Inflammatory macrophage treated with lipopolysaccharide for 1 hour (primary cell): ENCODE measurements around the gene MAP1S.

Source experiments
- DNase-seq, 2 donors: peaks; one replicate each; pipeline ENCODE4 v3.0.0-alpha.2; 2020 to 2022

Gene MAP1S

DNA sequence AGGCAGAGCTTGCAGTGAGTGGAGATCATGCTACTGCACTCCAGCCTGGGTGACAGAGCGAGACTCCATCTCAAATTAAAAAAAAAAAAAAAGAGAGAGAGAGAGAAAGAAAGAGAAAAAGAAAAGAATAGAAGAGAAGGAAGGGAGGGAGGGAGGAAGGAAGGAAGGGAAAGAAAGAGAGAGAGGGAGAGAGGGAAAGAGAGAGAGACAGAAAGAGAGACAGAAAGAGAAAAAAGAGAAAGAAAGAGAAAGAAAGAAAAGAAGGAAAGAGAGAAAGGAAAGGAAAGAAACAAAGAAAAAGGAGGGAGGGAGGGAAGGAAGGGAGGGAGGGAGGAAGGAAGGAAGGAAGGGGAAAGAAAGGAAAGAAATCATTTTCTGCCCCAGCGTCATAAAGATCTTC lies 24.1 kb upstream of the MAP1S start:
- DNase-seq, result no peak

DNA sequence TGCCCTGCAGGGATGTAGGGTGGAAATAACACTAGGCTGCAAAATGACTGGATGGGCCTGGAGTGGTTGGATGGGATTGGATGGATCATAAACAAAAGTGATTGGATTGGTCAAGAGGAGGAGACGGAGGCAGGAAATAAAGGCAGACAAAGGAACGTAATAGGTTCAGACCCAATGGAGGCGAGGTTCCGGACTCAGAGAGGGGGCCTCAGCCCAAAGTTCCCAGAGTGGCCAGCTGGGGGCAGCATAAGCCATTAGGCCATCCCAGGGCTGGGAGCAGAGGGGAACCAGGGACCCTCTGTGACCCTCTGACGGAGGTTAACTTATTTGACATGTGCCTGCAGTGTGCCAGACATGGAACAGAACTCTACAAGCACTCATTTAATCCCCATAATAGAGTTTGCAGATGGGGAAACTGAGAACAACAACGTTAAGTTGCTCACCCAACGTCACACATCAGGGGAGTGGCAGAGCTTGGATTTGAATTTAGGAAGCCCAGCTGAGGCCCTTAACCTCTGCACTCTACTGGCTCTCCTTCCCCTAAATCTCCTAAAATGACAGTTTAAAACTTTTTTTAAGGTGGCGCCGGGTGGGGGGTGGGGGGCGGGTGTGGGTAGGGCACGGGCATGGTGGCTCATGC lies 15.3 kb upstream of the MAP1S start:
- DNase-seq, result peak; percentile 38 to 85

DNA sequence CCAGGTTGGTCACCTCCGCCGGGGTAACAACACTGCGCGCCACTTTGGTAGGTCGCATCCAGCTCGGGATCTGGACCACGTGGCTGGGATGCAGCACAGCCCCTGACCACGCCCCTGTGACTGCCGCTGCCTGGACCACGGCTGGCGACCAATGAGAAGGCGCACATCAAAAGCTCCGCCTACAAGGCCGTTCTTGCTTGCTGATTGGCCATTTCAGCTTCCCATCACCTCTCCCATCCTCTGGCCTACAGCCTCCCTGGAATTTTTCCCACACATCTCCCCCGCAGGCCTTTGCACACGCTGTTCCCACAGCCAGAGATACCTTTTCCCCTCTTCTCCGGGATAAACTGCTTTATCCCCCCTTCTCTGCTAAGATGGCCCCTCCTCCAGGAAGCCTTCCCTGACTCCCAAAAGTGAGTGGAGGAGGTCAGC lies 12.5 kb upstream of the MAP1S start:
- no peak for DNase-seq

DNA sequence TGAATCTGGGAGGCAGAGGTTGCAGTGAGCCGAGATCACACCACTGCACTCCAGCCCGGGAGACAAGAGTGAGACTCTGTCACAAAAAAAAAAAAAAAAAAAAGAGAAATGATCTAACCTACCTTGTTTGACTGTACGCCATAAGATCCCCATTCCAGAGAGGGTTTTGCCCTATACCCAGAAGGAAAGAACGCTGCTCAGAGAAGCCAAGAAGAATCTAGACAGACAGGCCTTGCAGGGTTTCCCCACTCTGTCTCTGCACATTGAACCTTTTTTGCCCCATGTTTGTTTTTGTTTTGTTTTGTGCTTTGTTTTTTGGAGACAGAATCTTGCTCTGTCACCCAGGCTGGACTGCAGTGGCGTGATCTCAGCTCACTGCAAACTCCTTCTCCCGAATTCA lies 7.4 kb upstream of the MAP1S start:
- DNase-seq, result no peak

DNA sequence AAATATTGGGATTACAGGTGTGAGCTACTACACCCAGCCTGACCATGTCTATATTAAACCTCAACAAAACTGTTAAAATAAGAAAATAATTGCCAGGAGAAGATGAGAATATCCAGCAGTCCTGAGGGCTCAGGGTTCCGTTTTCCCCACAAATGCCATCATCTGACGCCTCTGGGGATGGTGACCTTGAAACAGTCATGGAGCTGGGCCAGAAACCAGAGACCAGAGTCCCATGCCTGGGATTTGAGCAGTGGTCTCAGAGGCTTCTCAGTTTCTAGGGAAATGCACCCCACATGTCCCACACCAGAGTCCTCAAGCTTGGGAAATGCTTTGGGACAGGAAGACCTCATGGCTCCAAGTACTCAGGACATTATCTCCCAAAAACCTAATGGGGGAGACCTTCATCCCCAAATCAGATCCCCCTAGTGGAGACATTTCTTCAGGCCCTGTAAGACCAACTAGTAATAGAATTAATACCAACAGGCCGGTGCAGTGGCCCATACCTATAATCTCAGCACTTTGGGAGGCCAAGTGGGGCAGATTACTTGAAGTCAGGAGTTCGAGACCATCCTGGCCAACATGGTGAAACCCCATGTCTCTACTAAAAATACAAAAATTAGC lies 2.9 kb upstream of the MAP1S start:
- DNase-seq, result no peak

DNA sequence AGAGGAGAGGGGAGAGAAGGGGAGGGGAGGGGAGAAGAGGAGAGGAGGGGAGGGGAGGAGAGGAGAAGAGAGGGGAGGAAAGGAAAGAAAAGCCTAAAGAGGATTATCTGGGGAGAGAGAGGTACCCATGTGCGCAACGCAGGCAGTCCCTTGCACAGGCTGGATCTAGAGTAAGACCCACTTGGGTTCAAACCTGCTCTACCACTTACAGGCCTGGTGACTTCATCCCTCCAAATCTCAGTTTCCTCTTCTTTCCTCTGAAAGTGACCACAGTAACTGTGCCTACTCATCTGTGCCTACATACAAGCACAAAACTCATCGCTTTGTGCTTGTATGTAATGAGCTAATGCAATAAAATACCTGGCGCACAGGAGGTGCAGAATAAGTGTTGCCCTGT lies 732 bp upstream of the MAP1S start:
- DNase-seq, result peak; percentile 24 to 31

DNA sequence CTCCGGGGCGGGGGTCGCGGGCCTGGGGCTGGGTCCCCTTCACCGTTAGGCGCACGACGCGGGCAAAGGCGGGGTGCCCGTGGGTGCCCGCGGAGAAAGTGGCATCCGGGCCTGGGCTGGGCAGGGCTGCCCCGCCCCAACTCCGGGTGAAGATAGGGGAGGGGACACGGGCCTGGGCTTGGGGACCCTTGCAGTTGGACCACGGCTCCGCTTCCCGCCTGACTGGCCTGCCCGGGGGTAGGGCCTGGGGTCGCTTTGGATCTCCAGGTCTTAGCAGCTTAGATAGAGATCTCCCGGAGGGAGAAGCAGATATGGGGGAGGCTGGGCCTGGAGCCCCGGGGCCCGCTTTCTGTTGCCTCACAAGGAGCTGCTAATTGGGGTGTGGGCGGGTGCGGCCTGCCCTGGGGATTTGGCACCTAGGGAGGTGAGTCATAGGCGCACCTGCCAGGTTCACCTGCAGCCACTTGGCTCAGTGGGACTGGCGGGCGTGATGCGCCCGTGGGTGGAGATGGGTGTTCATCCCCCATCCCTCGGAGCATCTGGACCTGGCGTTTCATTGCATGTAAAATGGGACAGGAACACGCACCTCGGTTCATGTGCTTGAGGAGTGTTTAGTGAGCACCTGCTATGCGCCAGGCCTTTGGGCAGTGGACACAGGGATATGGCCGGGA lies 585 bp downstream of the MAP1S start:
- DNase-seq, result no peak

DNA sequence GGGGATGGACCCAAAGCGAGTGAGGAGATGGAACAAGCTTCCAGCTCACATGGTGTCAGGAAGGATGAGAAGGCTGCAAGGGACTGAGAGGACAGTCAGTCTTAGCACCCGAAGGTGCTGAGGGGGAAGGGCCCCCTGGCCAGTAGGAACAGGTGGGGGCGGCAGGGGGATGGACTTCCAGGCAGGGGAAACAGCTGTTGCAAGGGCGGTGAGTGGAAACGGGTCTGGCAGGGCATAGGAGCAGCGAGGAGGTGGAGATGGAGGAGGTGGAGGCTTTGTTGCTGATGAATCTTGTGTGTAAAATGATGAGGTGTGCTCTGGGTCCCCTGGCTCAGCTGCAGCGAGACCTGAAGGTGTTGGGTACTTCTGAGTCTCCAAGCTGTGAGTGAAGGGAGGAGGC lies 1.2 kb downstream of the MAP1S start:
- no peak for DNase-seq

DNA sequence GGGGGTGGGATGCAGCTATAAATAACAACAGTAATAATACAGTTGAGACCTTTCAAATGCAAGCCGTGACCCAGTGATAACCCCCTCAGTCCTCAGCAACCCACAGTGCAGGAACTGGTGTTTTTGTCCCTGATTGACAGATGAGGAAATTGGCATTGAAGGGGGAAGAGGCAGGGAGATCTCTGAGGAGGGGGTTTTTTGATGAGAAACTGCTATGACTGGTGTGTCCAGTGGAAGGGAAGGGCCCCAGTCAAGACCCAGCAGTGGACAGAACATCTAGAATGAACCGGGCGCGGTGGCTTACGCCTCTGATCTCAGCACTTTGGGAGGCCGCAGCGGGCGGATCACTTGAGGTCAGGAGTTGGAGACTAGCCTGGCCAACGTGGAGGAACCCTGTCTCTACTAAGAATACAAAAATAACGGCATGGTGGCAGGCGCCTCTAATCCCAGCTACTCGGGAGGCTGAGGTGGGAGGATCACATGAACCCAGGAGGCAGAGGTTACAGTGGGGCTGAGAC lies 1.9 kb downstream of the MAP1S start:
- peak; percentile 20 to 47 for DNase-seq

DNA sequence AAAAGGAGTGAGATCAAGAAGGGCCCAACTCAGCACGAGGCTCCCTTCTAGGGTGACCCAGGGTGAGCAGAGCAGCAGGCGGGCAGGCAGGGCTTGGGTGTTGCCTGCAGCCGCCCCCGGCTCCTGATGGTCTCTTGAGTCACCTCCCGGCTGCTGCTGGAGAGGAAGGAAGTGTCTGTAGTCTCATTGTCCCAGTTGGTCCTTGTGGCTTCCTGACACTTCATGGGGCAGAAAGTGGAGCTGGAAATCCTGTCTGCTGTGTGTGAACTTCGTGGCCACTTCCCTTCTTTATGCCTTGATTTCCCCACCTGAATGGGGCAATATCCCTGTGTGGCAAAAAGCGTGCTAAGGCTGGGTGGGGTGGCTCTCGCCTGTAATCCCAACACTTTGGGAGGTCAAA lies 2.5 kb downstream of the MAP1S start:
- DNase-seq, result peak; percentile 89 to 93

DNA sequence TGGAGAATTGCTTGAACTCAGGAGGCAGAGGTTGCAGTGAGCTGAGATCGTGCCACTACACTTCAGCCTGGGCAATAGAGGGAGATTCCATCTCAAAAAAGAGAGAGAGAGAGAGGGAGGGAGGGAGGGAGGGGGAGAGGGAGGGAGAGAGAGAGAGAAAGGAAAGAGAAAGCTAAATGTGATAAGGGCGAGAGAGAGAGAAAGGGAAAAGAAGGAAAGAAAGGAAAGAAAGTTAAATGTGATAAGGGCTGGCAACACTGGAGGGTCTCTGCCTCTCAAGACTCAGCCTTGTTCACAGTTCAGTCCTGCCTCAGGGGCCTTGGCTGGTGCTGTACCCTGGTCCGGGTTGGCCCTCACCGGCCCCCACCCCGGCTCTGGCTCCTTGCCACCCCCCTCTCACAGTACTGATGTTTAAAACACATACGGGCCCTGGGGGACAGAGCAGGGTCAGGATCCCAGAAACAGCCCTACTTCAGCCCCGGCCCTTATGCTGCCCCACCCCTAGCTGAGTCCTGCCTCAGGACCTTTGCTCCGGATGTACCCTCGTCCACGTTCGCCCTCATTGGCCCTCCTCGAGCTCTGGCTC lies 3.5 kb downstream of the MAP1S start:
- no peak for DNase-seq

DNA sequence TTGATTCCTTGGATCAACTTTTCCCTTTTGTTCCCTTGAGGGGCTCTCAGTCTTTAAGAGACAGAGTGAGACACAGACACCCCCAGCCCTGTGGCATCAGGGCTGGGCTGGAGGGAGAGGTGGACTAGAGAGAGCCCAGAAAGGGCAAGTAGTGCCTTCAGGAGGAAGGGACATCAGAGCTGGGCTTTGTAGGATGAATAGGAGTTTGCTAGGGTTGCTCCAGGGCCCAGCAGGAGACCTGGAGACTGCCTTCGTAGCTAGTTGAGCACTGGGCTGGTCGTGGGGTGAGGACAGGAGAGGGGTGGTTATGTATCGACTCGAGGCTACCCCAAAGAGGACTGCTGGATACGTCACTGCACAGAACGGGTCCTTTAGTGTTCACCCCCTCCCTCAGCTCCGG lies 5.4 kb downstream of the MAP1S start:
- no peak for DNase-seq

DNA sequence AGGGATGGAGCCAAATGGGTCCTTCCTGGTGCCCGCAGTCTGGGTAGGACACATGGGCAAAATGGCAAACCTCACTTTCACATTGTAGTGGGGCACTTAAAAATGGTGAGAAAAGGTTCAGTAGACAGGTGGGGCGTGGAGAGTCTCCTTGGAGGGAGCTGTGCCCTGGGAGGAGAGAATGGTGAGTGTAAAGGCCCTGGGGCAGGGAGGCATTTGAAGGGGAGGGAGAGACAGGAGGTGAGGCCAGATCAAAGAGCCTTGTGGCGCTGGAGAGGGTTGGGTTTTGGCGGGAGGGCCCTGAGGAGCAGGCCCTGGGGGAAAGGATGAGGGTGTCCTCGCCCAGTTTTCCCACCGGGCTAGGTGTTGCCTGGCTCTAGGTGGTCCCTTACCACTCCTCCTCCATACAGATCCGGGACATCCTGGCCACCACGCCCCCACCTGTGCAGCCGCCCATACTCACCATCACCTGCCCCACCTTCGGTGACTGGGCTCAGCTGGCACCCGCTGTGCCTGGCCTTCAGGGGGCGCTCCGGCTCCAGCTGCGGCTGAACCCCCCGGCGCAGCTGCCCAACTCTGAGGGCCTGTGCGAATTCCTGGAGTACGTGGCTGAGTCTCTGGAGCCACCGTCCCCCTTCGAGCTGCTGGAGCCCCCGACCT lies 6.3 kb downstream of the MAP1S start:
- DNase-seq, result no peak

DNA sequence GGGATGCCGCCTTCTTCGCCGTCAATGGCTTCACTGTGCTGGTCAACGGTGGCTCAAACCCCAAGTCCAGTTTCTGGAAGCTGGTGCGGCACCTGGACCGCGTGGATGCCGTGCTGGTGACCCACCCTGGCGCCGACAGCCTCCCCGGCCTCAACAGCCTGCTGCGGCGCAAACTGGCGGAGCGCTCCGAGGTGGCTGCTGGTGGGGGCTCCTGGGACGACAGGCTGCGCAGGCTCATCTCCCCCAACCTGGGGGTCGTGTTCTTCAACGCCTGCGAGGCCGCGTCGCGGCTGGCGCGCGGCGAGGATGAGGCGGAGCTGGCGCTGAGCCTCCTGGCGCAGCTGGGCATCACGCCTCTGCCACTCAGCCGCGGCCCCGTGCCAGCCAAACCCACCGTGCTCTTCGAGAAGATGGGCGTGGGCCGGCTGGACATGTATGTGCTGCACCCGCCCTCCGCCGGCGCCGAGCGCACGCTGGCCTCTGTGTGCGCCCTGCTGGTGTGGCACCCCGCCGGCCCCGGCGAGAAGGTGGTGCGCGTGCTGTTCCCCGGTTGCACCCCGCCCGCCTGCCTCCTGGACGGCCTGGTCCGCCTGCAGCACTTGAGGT lies 7.0 kb downstream of the MAP1S start:
- DNase-seq, result no peak

DNA sequence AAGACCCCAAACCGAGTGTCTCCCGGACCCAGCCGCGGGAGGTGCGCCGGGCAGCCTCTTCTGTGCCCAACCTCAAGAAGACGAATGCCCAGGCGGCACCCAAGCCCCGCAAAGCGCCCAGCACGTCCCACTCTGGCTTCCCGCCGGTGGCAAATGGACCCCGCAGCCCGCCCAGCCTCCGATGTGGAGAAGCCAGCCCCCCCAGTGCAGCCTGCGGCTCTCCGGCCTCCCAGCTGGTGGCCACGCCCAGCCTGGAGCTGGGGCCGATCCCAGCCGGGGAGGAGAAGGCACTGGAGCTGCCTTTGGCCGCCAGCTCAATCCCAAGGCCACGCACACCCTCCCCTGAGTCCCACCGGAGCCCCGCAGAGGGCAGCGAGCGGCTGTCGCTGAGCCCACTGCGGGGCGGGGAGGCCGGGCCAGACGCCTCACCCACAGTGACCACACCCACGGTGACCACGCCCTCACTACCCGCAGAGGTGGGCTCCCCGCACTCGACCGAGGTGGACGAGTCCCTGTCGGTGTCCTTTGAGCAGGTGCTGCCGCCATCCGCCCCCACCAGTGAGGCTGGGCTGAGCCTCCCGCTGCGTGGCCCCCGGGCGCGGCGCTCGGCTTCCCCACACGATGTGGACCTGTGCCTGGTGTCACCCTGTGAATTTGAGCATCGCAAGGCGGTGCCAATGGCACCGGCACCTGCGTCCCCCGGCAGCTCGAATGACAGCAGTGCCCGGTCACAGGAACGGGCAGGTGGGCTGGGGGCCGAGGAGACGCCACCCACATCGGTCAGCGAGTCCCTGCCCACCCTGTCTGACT lies 7.9 kb downstream of the MAP1S start:
- no peak for DNase-seq

DNA sequence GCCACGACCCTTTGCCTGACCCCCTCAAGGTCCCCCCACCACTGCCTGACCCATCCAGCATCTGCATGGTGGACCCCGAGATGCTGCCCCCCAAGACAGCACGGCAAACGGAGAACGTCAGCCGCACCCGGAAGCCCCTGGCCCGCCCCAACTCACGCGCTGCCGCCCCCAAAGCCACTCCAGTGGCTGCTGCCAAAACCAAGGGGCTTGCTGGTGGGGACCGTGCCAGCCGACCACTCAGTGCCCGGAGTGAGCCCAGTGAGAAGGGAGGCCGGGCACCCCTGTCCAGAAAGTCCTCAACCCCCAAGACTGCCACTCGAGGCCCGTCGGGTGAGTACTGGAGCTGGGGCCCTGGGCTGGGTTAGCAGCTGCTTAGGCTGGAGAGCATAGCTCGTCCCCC lies 8.6 kb downstream of the MAP1S start:
- no peak for DNase-seq

DNA sequence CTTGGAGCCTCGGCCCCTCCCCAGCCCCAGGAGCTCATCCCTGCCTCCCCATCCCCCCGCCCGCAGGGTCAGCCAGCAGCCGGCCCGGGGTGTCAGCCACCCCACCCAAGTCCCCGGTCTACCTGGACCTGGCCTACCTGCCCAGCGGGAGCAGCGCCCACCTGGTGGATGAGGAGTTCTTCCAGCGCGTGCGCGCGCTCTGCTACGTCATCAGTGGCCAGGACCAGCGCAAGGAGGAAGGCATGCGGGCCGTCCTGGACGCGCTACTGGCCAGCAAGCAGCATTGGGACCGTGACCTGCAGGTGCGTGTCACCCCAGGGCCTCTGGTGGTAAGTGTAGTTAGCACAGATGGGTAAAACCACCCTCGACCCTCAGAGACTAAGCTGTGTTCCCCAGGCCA lies 13.8 kb downstream of the MAP1S start:
- no peak for DNase-seq

DNA sequence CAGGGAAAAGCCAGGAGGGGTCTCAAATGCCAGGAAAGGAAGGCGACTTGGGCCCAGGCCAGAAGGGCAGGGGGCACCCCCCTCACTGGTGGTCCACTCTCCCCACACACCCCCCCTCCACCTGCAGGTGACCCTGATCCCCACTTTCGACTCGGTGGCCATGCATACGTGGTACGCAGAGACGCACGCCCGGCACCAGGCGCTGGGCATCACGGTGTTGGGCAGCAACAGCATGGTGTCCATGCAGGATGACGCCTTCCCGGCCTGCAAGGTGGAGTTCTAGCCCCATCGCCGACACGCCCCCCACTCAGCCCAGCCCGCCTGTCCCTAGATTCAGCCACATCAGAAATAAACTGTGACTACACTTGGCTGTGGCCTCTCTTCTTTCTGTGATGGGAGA lies 14.9 kb downstream of the MAP1S start:
- DNase-seq, result no peak

DNA sequence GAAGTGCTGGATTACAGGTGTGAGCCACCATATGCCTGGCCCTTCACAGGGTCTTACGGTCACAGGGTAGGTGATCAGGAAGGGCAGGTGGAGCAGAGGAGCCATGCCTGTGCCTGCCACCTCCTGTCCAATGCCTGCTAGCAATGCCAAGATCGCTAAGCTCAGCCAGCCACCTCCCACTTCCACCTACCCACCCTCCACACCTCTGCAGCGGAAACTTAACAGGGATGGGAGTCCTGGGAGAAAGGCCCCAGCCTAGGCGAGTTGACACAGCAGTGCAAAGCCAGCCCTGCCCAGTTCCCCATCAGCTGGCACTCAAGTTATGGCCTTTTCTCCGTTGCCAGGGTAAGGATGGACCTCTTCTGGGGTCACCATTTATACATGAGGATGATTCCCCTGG lies 16.1 kb downstream of the MAP1S start:
- DNase-seq, result no peak

DNA sequence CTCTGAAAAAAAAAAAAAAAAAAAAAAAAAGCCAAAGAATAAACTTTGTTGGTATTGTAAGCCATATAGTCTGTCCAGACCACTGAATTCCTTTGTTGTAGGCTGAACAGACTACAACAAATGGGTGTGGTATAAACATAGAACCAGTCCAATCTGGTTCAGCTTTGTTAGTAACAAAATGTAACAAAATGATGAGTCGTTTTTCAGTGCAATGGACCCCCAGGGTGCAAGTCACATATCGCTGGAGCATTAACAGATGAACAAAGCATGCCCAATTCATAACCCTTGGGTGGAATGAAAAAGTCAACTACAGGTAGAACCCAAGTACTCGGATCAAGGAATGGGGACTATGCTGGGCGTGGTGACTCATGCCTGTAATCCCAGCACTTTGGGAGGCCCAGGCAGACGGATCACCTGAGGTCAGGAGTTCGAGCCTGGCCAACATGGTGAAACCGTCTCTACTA lies 18.4 kb downstream of the MAP1S start:
- no peak for DNase-seq

DNA sequence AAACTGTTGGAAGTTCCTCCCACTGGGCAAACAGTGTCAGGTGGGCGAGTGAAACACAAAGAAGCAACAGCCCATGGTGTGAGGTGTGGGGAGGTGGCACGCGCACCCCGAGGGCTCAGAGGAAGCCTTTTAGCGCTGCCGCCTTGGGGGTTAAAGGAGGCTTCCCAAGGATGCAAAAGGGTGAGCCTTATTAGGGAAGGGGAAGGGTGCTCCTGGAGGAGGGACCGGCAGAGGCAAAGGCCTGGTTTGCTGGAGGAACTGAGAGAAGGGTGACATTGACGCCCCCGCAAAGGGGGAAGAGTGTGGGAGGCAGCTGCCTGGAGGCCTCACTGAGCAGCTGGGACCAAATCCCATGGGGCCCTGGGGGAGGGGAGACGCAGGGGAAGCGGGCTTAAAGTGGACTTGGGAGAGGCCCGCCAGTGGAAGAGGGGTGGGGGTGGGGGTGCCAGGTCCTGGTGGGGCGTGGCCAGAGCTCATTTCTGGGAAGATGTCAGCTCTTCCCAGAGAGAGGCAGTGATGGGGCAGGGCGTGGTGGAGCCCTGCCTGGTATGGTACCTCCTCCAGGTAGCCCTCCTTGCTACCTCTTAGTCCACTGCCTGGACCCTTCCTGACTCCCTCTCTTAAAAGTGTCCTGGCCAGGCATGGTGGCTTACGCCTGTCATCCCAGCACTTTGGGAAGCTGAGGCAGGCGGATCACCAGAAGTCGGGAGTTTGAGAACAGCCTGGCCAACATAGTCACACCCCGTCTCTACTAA lies 20.0 kb downstream of the MAP1S start:
- DNase-seq, result peak; percentile 67 to 77
